Hepatocyte (in vitro differentiated cells): ENCODE data around the gene MIEN1.

Source experiments
- EZH2 ChIP-seq: fragments of 200-600 bp; sonication (generic); IDR thresholded peaks from 2 replicates; pipeline ENCODE4 v1.6.1; 2016; ENCODE audit warnings: antibody characterized with exemption, mild to moderate bottlenecking, borderline replicate concordance
- TF ChIP-seq, protein P1 (sequence below): fragments of 200-600 bp; sonication (generic); IDR thresholded peaks from 2 replicates; pipeline ENCODE4 v1.5.1; 2016; ENCODE audit warnings: antibody characterized with exemption, mild to moderate bottlenecking; ENCODE audit not compliant: poor library complexity

DNA sequence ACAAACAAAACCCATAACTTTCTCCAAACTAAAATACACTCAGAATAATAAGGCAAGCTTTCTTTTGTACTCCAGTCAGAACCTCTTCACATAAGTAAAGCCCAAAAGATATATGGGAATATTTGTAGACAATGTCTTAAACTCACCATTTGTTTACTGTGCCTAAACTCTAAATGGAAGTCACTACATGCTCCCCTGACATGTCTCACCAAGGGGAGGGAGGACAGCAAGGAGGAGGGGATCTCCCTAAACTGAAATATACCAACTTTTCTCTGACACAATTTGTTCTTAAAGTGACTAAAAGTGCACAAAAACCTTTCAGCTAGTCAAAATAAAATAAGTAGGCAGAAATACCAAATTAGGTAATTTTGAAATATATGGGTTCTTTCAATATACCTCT is 45.9 kb upstream of the MIEN1 start:
- TF ChIP-seq, protein P1, sequence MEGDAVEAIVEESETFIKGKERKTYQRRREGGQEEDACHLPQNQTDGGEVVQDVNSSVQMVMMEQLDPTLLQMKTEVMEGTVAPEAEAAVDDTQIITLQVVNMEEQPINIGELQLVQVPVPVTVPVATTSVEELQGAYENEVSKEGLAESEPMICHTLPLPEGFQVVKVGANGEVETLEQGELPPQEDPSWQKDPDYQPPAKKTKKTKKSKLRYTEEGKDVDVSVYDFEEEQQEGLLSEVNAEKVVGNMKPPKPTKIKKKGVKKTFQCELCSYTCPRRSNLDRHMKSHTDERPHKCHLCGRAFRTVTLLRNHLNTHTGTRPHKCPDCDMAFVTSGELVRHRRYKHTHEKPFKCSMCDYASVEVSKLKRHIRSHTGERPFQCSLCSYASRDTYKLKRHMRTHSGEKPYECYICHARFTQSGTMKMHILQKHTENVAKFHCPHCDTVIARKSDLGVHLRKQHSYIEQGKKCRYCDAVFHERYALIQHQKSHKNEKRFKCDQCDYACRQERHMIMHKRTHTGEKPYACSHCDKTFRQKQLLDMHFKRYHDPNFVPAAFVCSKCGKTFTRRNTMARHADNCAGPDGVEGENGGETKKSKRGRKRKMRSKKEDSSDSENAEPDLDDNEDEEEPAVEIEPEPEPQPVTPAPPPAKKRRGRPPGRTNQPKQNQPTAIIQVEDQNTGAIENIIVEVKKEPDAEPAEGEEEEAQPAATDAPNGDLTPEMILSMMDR = no peak
- TF ChIP-seq EZH2 = no peak
